MM.1S (cell line): ENCODE data around the gene COQ6.

Experiments used
- CTCF ChIP-seq: fragments of 300-600 bp; sonication (generic); IDR thresholded peaks from 2 replicates; pipeline ENCODE4 v1.5.1; 2016; ENCODE audit warnings: antibody characterized with exemption, low read length, mixed read lengths
- EZH2 ChIP-seq: fragments of 300-600 bp; sonication (generic); optimal IDR thresholded peaks from 2 replicates; pipeline ENCODE3; 2017; ENCODE audit warnings: low read depth, mild to moderate bottlenecking, antibody characterized with exemption, low read length, mixed read lengths

DNA sequence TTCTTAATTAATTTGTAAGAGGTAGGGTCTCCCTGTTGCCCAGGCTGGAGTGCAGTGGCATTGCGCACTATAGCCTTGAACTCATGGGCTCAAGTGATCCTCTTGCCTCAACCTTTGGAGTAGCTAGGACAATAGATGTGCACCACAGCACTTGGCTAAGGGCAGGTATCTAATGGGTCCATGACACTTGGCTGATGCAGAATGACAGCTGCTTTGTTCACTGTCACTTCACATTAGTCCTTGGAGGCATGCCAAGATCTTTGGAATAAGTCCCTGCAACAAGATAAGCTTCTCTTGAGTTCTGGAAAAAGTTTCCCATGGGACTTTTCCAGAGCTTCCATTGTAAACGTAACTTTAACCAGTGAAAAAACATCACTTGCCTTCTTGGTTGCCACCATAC is 23.4 kb downstream of the COQ6 start:
- TF ChIP-seq CTCF (no peak), EZH2 (no peak)
